GM12878 (cell line): Measurements from ENCODE around the gene RBM26. TPM values are rescaled to one million over a fixed set of nuclear protein-coding genes. Genes with fewer than 3 reads are reported as not detected.

Experiments used
- ASH2L ChIP-seq: fragments of 300-600, 200-600 bp; sonication (generic); IDR thresholded peaks from 2 replicates; pipeline ENCODE4 v1.6.1; 2017; ENCODE audit warnings: low read depth, mild to moderate bottlenecking, borderline replicate concordance
- BHLHE40 ChIP-seq, 2 experiments: fragments of 450-650 bp in 1 of 2; IDR thresholded peaks; 2 replicates each; pipeline ENCODE4 v1.6.1; 2011 to 2017; ENCODE audit warnings: low read depth in 2 of 2, borderline replicate concordance in 1 of 2, improper control_type of control experiment in 1 of 2, low read length in 1 of 2, mild to moderate bottlenecking in 1 of 2
- CBFB ChIP-seq: IDR thresholded peaks from 2 replicates; pipeline ENCODE4 v1.6.1; 2016; ENCODE audit warnings: antibody characterized with exemption, low read depth
- ESRRA ChIP-seq: IDR thresholded peaks from 2 replicates; pipeline ENCODE4 v1.6.1; 2012; ENCODE audit warnings: mild to moderate bottlenecking, low read length, improper control_type of control experiment
- EZH2 ChIP-seq: IDR thresholded peaks from 2 replicates; pipeline ENCODE4 v1.6.1; 2012; ENCODE audit warnings: low read depth, mild to moderate bottlenecking, control low read depth, inconsistent platforms, low read length, borderline replicate concordance; ENCODE audit not compliant: control insufficient read depth
- HDAC6 ChIP-seq: fragments of 200-600 bp; sonication (generic); IDR thresholded peaks from one replicate; pipeline ENCODE4 v1.8.0; 2017; ENCODE audit warnings: antibody characterized with exemption; ENCODE audit not compliant: unreplicated experiment
- KAT2A ChIP-seq: conservative IDR thresholded peaks from 2 replicates; pipeline ENCODE4 v1.6.1; 2011; ENCODE audit warnings: low read depth, low read length; ENCODE audit not compliant: control insufficient read depth
- KLF5 ChIP-seq: fragments of 450-650 bp; IDR thresholded peaks from 2 replicates; pipeline ENCODE4 v1.6.1; 2014; ENCODE audit warnings: mild to moderate bottlenecking; ENCODE audit not compliant: partially characterized antibody
- LARP7 ChIP-seq: fragments of 450-650 bp; IDR thresholded peaks from 2 replicates; pipeline ENCODE4 v1.6.1; 2017; ENCODE audit warnings: mild to moderate bottlenecking
- MYB ChIP-seq: fragments of 150-350 bp; IDR thresholded peaks from 2 replicates; pipeline ENCODE4 v1.6.1; 2014; ENCODE audit warnings: mild to moderate bottlenecking, low read depth, low read length, borderline replicate concordance
- NFYA ChIP-seq: IDR thresholded peaks from 2 replicates; pipeline ENCODE4 v1.6.1; 2011; ENCODE audit warnings: low read depth, mild to moderate bottlenecking, low read length, improper control_type of control experiment, borderline replicate concordance
- NRF1 ChIP-seq: conservative IDR thresholded peaks from 2 replicates; pipeline ENCODE4 v1.6.1; 2011; ENCODE audit warnings: mild to moderate bottlenecking, low read depth, low read length, improper control_type of control experiment
- PAX8 ChIP-seq: fragments of 450-650 bp; IDR thresholded peaks from 2 replicates; pipeline ENCODE4 v1.6.1; 2017; ENCODE audit warnings: mild to moderate bottlenecking, moderate library complexity
- POLR2A ChIP-seq: IDR thresholded peaks from 2 replicates; pipeline ENCODE4 v1.6.1; 2011; ENCODE audit warnings: low read depth, mild to moderate bottlenecking, low read length
- POLR2AphosphoS2 ChIP-seq: IDR thresholded peaks from 2 replicates; pipeline ENCODE4 v1.6.1; 2011; ENCODE audit warnings: low read depth, mild to moderate bottlenecking, low read length, improper control_type of control experiment, moderate library complexity
- RUNX3 ChIP-seq: IDR thresholded peaks from 2 replicates; pipeline ENCODE4 v1.6.1; 2012; ENCODE audit warnings: low read length, inconsistent platforms
- SIN3A ChIP-seq: IDR thresholded peaks from 2 replicates; pipeline ENCODE4 v1.6.1; 2012; ENCODE audit warnings: low read depth, low read length, improper control_type of control experiment
- SMARCA5 ChIP-seq: fragments of 450-650 bp; IDR thresholded peaks from 2 replicates; pipeline ENCODE4 v1.6.1; 2017; ENCODE audit warnings: mild to moderate bottlenecking
- TCF12 ChIP-seq: IDR thresholded peaks from 2 replicates; pipeline ENCODE4 v1.6.1; 2011; ENCODE audit warnings: low read depth, mild to moderate bottlenecking, low read length
- TCF3 ChIP-seq: IDR thresholded peaks from 2 replicates; pipeline ENCODE4 v1.6.1; 2012; ENCODE audit warnings: low read depth, mild to moderate bottlenecking, low read length, borderline replicate concordance; ENCODE audit not compliant: insufficient read depth
- USF2 ChIP-seq: IDR thresholded peaks from 2 replicates; pipeline ENCODE4 v1.6.1; 2011; ENCODE audit warnings: low read depth, low read length, improper control_type of control experiment, borderline replicate concordance
- ZBTB40 ChIP-seq: fragments of 450-650 bp; IDR thresholded peaks from 2 replicates; pipeline ENCODE4 v1.6.1; 2016; ENCODE audit warnings: mild to moderate bottlenecking, moderate library complexity, borderline replicate concordance
- ZNF592 ChIP-seq: fragments of 450-650 bp; IDR thresholded peaks from 2 replicates; pipeline ENCODE4 v1.6.1; 2017; ENCODE audit warnings: mild to moderate bottlenecking, moderate library complexity
- ZZZ3 ChIP-seq: IDR thresholded peaks from 2 replicates; pipeline ENCODE4 v1.6.1; 2011; ENCODE audit warnings: low read depth; ENCODE audit not compliant: control insufficient read depth, insufficient read length
- polyA plus RNA-seq, 11 experiments: library from polyadenylated mRNA; depleted of rRNA in 4 of 11; unstranded in 6 of 11; stranded (reverse) in 5 of 11; fragments of >200 nt; fragmentation: Nextera tagmentation in 4 of 11; fragmentation: Illumina TruSeq in 1 of 11; extraction: Ambion mirVana in 4 of 11; extraction: Trizol in 1 of 11; gene quantifications; 1 replicate in 1 of 11; 2 replicates in 10 of 11; pipeline versions ENCODE4 v1.2.1 to v1.2.3, GENCODE V29; 2011 to 2016; ENCODE audit warnings: inconsistent platforms in 2 of 11, missing spikeins in 2 of 11, low read depth in 1 of 11
- total RNA-seq, 4 experiments: library from RNA; depleted of rRNA in 3 of 4; stranded (reverse); fragments of >200 nt in 3 of 4; fragmentation: Illumina TruSeq in 1 of 4; extraction: Trizol in 1 of 4; gene quantifications; 2 replicates each; pipeline versions ENCODE4 v1.2.1 to v1.2.3, GENCODE V29; 2013 to 2021

Gene RBM26
- total and polyA plus RNA-seq, 10 of the 15 experiments (the other 5 are each of a cell fraction or from before 2014, with no cell fraction given), result 17.6 to 71.3 (median 38.9) TPM

GRCh38 chr13:79404985-79405384 lies 1.1 kb downstream of the RBM26 start (continued):
- TF ChIP-seq HDAC6 (no peak), KLF5 (no peak), PAX8 (no peak), MYB (no peak), KAT2A (no peak), BHLHE40 (IDR thresholded peaks at IDR 0.05; ENCODE audit: borderline replicate concordance in 1 of 2, low read depth in 2 of 2, low read length in 1 of 2) (0 out of 4 replicates have a peak, but pooled peaks of 1 of the 2 experiments have one; percentile 32), ASH2L (no peak), NRF1 (no peak), LARP7 (no peak), ZZZ3 (no peak), SMARCA5 (no peak), TCF3 (no peak), POLR2A (no peak), RUNX3 (0 out of 2 replicates have a peak, but pooled peaks have one; percentile 2), ESRRA (no peak), EZH2 (no peak), NFYA (no peak), ZBTB40 (no peak), TCF12 (0 out of 2 replicates have a peak, but pooled peaks have one; percentile 57), SIN3A (no peak), ZNF592 (no peak), CBFB (peak; percentile 64; the same call in 1 of the 2 replicates), POLR2AphosphoS2 (no peak), USF2 (no peak)
